Measurements from ENCODE around the gene DNA2. TPM values are rescaled to one million over a fixed set of nuclear protein-coding genes. Genes with fewer than 3 reads are reported as not detected.
A peak's percentile ranks its signal among the peaks of the same experiment; 100 is the strongest.
"Not testable (repeated sequence)": the region's sequence is repeated elsewhere in the genome, so short reads cannot be mapped to it uniquely, and the experiment has no call there.

DNA2 gene
- total RNA-seq, 1 donor from 2014 or later: 50.2 TPM

GRCh38 chr10:68489919-68490318 lies 18.1 kb upstream of the DNA2 start:
- H3K4me3 Mint-ChIP-seq: no peak overlapping the region
- DNase-seq (ENCODE audit: low spot score): no peak
- H3K36me3 Mint-ChIP-seq (ENCODE audit: low read depth): peaks cover 17% of the 10 kb centered on the region
- H3K4me1 Mint-ChIP-seq (ENCODE audit: low read depth): no peaks in the 10 kb centered on the region
- intact Hi-C loops (cut with micrococcal nuclease): no loop called here
- no peaks in the 10 kb centered on the region for H3K27me3 Mint-ChIP-seq (ENCODE audit: insufficient read depth)
- H3K27ac Mint-ChIP-seq: no peak overlapping the region
- H3K9me3 Mint-ChIP-seq: no peaks in the 10 kb centered on the region

- peaks cover 12% of the 10 kb centered on the region for H3K36me3 Mint-ChIP-seq (ENCODE audit: low read depth)
- no peak overlapping the region for H3K4me3 Mint-ChIP-seq
- no peak overlapping the region for H3K27ac Mint-ChIP-seq
- DNase-seq (ENCODE audit: low spot score): no peak
- peaks cover 25% of the 10 kb centered on the region for H3K4me1 Mint-ChIP-seq (ENCODE audit: low read depth)
- intact Hi-C loops (cut with micrococcal nuclease): no loop called here
- H3K9me3 Mint-ChIP-seq: no peaks in the 10 kb centered on the region
- no peaks in the 10 kb centered on the region for H3K27me3 Mint-ChIP-seq (ENCODE audit: insufficient read depth)
Measured at GRCh38 chr10:68474021-68474420, 2.2 kb upstream of the DNA2 start.

- intact Hi-C loops (cut with micrococcal nuclease): loop anchor here (1.0 to 2.0 kb wide), 6 partner anchors 20 to 430 kb away; partner anchors contain the start of genes CCAR1, DDX50, HNRNPH3 and PBLD
- peaks cover 25% of the 10 kb centered on the region for H3K4me1 Mint-ChIP-seq (ENCODE audit: low read depth)
- H3K27ac Mint-ChIP-seq: peak overlapping the region; percentile 95
- H3K9me3 Mint-ChIP-seq: no peaks in the 10 kb centered on the region
- H3K4me3 Mint-ChIP-seq: peak overlapping the region; percentile 96
- DNase-seq (ENCODE audit: low spot score): no peak
- peaks cover 17% of the 10 kb centered on the region for H3K36me3 Mint-ChIP-seq (ENCODE audit: low read depth)
- H3K27me3 Mint-ChIP-seq (ENCODE audit: insufficient read depth): no peaks in the 10 kb centered on the region
Measured at GRCh38 chr10:68471063-68471585, 649 bp downstream of the DNA2 start.

GRCh38 chr10:68470300-68470699 lies 1.5 kb downstream of the DNA2 start:
- Mint-ChIP-seq H3K27ac (peak overlapping the region; percentile 61), H3K4me1 (ENCODE audit: low read depth) (peaks cover 25% of the 10 kb centered on the region), H3K36me3 (ENCODE audit: low read depth) (peaks cover 17% of the 10 kb centered on the region), H3K27me3 (ENCODE audit: insufficient read depth) (no peaks in the 10 kb centered on the region), H3K4me3 (peak overlapping the region; percentile 96), H3K9me3 (no peaks in the 10 kb centered on the region)
- no peak for DNase-seq (ENCODE audit: low spot score)
- intact Hi-C loops (cut with micrococcal nuclease): loop anchor here (2.0 kb wide), 3 partner anchors 19 to 431 kb away; partner anchors contain the start of genes DDX50, HNRNPH3 and PBLD

GRCh38 chr10:68469838-68470237 lies 1.9 kb downstream of the DNA2 start:
- H3K36me3 Mint-ChIP-seq (ENCODE audit: low read depth): peaks cover 21% of the 10 kb centered on the region
- no peaks in the 10 kb centered on the region for H3K27me3 Mint-ChIP-seq (ENCODE audit: insufficient read depth)
- peaks cover 25% of the 10 kb centered on the region for H3K4me1 Mint-ChIP-seq (ENCODE audit: low read depth)
- no peak for DNase-seq (ENCODE audit: low spot score)
- no peak overlapping the region for H3K27ac Mint-ChIP-seq
- no peaks in the 10 kb centered on the region for H3K9me3 Mint-ChIP-seq
- intact Hi-C loops (cut with micrococcal nuclease): loop anchor here (2.0 kb wide), 3 partner anchors 19 to 431 kb away; partner anchors contain the start of genes DDX50, HNRNPH3 and PBLD
- H3K4me3 Mint-ChIP-seq: peak overlapping the region; percentile 96

GRCh38 chr10:68464729-68465128 lies 7.0 kb downstream of the DNA2 start:
- H3K27ac Mint-ChIP-seq; H3K4me1 Mint-ChIP-seq (ENCODE audit: low read depth); H3K27me3 Mint-ChIP-seq (ENCODE audit: insufficient read depth); H3K4me3 Mint-ChIP-seq; intact Hi-C loops (cut with micrococcal nuclease); DNase-seq (ENCODE audit: low spot score); H3K9me3 Mint-ChIP-seq: not testable (repeated sequence)
- peaks cover 32% of the 10 kb centered on the region for H3K36me3 Mint-ChIP-seq (ENCODE audit: low read depth)

GRCh38 chr10:68463365-68464093 lies 8.2 kb downstream of the DNA2 start:
- Mint-ChIP-seq H3K4me3 (no peak overlapping the region), H3K9me3 (no peaks in the 10 kb centered on the region), H3K36me3 (ENCODE audit: low read depth) (peaks cover 39% of the 10 kb centered on the region), H3K27me3 (ENCODE audit: insufficient read depth) (no peaks in the 10 kb centered on the region), H3K27ac (no peak overlapping the region), H3K4me1 (ENCODE audit: low read depth) (no peaks in the 10 kb centered on the region)
- DNase-seq (ENCODE audit: low spot score): no peak
- intact Hi-C loops (cut with micrococcal nuclease): no loop called here

- Mint-ChIP-seq H3K9me3 (no peaks in the 10 kb centered on the region), H3K27me3 (ENCODE audit: insufficient read depth) (no peaks in the 10 kb centered on the region), H3K27ac (no peak overlapping the region), H3K4me3 (no peak overlapping the region), H3K4me1 (ENCODE audit: low read depth) (no peaks in the 10 kb centered on the region), H3K36me3 (ENCODE audit: low read depth) (peaks cover 37% of the 10 kb centered on the region)
- DNase-seq (ENCODE audit: low spot score): no peak
- intact Hi-C loops (cut with micrococcal nuclease): no loop called here
Measured at GRCh38 chr10:68462536-68462935, 9.2 kb downstream of the DNA2 start.

GRCh38 chr10:68461032-68461431 lies 10.7 kb downstream of the DNA2 start:
- intact Hi-C loops (cut with micrococcal nuclease): no loop called here
- no peak overlapping the region for H3K27ac Mint-ChIP-seq
- H3K27me3 Mint-ChIP-seq (ENCODE audit: insufficient read depth): no peaks in the 10 kb centered on the region
- no peaks in the 10 kb centered on the region for H3K4me1 Mint-ChIP-seq (ENCODE audit: low read depth)
- no peak overlapping the region for H3K4me3 Mint-ChIP-seq
- no peak for DNase-seq (ENCODE audit: low spot score)
- peaks cover 40% of the 10 kb centered on the region for H3K36me3 Mint-ChIP-seq (ENCODE audit: low read depth)
- H3K9me3 Mint-ChIP-seq: no peaks in the 10 kb centered on the region

GRCh38 chr10:68449698-68450097 lies 22.1 kb downstream of the DNA2 start:
- not testable (repeated sequence) for H3K4me3 Mint-ChIP-seq; DNase-seq (ENCODE audit: low spot score); H3K4me1 Mint-ChIP-seq (ENCODE audit: low read depth); H3K9me3 Mint-ChIP-seq; H3K27ac Mint-ChIP-seq; H3K27me3 Mint-ChIP-seq (ENCODE audit: insufficient read depth)
- intact Hi-C loops (cut with micrococcal nuclease): loop anchor here (2.0 kb wide), 1 partner anchor 21 kb away; the partner anchor contains the start of gene DNA2
- H3K36me3 Mint-ChIP-seq (ENCODE audit: low read depth): peaks cover 29% of the 10 kb centered on the region

- H3K36me3 Mint-ChIP-seq (ENCODE audit: low read depth): peaks cover 27% of the 10 kb centered on the region
- H3K9me3 Mint-ChIP-seq: no peaks in the 10 kb centered on the region
- no peak overlapping the region for H3K4me3 Mint-ChIP-seq
- no peak for DNase-seq (ENCODE audit: low spot score)
- H3K4me1 Mint-ChIP-seq (ENCODE audit: low read depth): no peaks in the 10 kb centered on the region
- H3K27ac Mint-ChIP-seq: no peak overlapping the region
- intact Hi-C loops (cut with micrococcal nuclease): no loop called here
- H3K27me3 Mint-ChIP-seq (ENCODE audit: insufficient read depth): no peaks in the 10 kb centered on the region
Measured at GRCh38 chr10:68446179-68446578, 25.6 kb downstream of the DNA2 start.

GRCh38 chr10:68442971-68443370 lies 28.8 kb downstream of the DNA2 start:
- H3K4me3 Mint-ChIP-seq: no peak overlapping the region

GRCh38 chr10:68440898-68441297 lies 30.9 kb downstream of the DNA2 start:
- Mint-ChIP-seq H3K4me1 (ENCODE audit: low read depth) (peaks cover 5% of the 10 kb centered on the region), H3K36me3 (ENCODE audit: low read depth) (peaks cover 22% of the 10 kb centered on the region), H3K4me3 (no peak overlapping the region), H3K27ac (no peak overlapping the region), H3K27me3 (ENCODE audit: insufficient read depth) (no peaks in the 10 kb centered on the region), H3K9me3 (no peaks in the 10 kb centered on the region)
- intact Hi-C loops (cut with micrococcal nuclease): no loop called here
- no peak for DNase-seq (ENCODE audit: low spot score)

More at GRCh38 chr10:68442971-68443370, 28.8 kb downstream of the DNA2 start:
- H3K27me3 Mint-ChIP-seq (ENCODE audit: insufficient read depth): no peaks in the 10 kb centered on the region
- H3K4me1 Mint-ChIP-seq (ENCODE audit: low read depth): no peaks in the 10 kb centered on the region
- H3K27ac Mint-ChIP-seq: no peak overlapping the region
- DNase-seq (ENCODE audit: low spot score): no peak
- no peaks in the 10 kb centered on the region for H3K9me3 Mint-ChIP-seq
- intact Hi-C loops (cut with micrococcal nuclease): no loop called here
- H3K36me3 Mint-ChIP-seq (ENCODE audit: low read depth): peaks cover 20% of the 10 kb centered on the region
